Prostate gland (tissue), 2 donors: ENCODE measurements around the gene FHIT.

Experiments
- POLR2A ChIP-seq: fragments of 450-650 bp; IDR thresholded peaks from one replicate; pipeline ENCODE4 v1.6.1; 2016; ENCODE audit warnings: antibody characterized with exemption, mild to moderate bottlenecking
- POLR2AphosphoS5 ChIP-seq: sonication (generic); formaldehyde crosslinking; IDR thresholded peaks from one replicate; pipeline ENCODE4 v1.6.1; 2017; ENCODE audit warnings: antibody characterized with exemption
- TF ChIP-seq, protein P1 (sequence below), 4 experiments: fragments of 200-600 bp in 2 of 4; fragments of 450-650 bp in 2 of 4; sonication (generic) in 2 of 4; IDR thresholded peaks; 1 replicate in 3 of 4; 2 replicates in 1 of 4; pipeline ENCODE4 v1.5.1; 2016 to 2019; ENCODE audit warnings: antibody characterized with exemption in 4 of 4, mild to moderate bottlenecking in 2 of 4, moderate library complexity in 2 of 4

DNA sequence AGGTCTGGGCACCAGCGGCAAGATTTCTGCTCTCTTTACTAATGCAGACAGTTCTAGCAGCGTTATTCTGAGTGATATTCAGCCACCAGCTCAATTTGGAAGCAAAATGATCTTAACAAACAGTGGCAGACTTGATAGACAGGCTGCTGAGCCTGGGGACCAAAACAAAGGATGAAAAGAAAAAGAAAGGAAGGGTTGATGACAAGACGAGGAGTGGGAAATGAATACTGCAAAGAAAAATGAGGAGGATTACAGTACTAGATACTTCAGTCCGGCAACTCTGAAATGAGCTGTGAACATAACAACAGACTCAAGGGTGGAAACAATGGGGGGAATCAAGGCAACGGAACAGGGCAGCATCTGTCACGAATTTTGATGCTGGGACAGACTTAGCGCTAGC lies 28.8 kb downstream of the FHIT start:
- TF ChIP-seq POLR2A, result no peak
- TF ChIP-seq, protein P1, sequence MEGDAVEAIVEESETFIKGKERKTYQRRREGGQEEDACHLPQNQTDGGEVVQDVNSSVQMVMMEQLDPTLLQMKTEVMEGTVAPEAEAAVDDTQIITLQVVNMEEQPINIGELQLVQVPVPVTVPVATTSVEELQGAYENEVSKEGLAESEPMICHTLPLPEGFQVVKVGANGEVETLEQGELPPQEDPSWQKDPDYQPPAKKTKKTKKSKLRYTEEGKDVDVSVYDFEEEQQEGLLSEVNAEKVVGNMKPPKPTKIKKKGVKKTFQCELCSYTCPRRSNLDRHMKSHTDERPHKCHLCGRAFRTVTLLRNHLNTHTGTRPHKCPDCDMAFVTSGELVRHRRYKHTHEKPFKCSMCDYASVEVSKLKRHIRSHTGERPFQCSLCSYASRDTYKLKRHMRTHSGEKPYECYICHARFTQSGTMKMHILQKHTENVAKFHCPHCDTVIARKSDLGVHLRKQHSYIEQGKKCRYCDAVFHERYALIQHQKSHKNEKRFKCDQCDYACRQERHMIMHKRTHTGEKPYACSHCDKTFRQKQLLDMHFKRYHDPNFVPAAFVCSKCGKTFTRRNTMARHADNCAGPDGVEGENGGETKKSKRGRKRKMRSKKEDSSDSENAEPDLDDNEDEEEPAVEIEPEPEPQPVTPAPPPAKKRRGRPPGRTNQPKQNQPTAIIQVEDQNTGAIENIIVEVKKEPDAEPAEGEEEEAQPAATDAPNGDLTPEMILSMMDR (IDR thresholded peaks at IDR 0.05), result no peak
- no peak for TF ChIP-seq POLR2AphosphoS5
